Fibroblast of upper back skin (primary cell): ENCODE data around the gene PTPN22.

Experiments
- DNase-seq: peaks from one replicate; pipeline ENCODE4 v3.0.0-alpha.2; 2013

PTPN22 gene

DNA sequence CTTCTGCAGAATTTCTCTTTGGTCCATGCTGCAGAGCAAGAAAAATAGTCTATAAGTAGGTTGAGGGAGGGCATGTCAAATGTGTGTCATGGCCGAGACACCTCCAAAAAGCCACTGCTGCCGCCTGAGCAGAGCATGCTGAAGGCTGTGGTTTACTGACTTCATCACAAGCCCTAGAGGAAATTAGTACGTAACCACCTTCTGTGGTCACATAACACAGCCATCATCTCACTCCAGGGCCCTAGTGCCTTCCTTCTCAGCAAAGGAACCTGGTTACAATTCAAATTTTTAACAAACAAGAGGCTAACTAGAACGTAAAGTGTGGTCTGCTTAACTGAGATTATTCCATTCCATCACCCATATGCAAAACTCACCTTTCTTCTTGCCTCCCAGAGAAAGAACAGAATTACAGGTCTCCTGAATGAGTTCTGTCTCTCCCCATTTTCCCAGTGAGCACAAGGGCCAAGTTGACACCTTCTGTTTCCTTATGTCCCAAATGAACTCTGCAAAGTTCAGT, at the start of gene PTPN22:
TSS of gene PTPN22 (minus strand) at position 116 of the 517 bp plus-strand sequence.
- DNase-seq, result peak; percentile 79

DNA sequence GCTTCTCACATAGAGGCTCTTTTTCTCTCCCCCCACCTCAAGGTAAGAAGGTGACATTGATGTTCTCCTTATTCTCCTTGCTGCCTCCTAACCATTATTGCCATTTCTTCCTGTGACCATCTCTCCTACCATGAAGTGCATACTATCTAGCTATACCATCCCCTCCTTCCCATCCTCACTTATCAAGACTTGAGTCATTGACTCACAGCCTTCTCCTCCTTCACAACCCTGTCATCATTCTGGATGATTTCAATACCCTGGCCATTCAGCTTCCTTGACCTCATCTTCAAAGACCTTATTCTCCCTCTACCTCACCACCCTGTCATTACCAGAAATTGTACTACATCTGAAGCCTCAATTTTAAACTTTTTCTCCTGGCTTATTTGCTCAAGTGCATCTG, 46.7 kb upstream of the PTPN22 start:
- no peak for DNase-seq

DNA sequence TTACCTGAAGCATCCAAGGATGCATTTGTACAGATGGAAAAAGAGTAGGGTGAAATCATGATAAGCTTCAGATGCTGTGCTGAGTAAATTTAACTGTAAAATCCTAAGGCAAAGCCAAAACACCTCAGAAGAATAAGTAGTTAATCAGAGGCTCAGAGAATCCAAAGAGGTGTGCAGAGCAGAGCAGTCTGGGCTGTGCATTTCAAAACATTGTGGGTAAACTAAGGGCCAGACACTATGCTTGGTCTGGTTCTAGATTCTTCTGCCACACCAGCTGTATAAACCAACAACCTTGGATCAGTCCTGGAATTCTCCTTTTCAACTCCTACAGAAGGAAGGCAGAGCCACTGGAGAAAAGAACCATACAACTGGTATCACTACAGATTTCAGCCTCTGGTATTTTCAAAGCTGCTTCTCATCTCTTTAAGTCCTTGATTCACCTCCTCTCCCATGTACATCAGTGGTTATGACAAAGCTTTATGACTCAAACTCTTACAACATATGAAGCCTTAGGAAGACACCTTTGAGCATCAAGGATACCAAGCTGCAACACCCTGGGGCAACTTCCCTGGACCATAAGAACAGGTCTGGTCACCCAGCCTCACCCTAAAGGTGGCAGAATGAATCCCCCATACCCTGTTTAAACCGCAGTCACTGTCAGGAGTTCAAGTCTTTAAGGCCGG, 46.0 kb upstream of the PTPN22 start:
- DNase-seq, result peak; percentile 36

DNA sequence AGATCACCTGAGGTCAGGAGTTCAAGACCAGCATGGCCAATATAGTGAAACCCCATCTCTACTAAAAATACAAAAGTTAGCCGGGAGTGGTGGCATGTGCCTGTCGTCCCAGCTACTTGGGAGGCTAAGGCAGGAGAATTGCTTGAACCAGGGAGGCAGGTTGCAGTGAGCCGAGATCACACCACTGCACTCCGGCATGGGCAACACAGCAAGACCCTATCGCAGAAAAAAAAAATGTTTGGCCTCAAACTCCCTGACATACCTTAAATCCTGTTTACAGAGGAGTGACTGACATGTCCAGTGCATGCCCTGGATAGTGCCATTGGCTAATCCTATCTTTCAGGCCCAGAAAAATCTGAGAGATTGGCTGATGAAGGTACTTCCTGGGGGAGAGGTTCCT, 45.5 kb upstream of the PTPN22 start:
- DNase-seq, result no peak

DNA sequence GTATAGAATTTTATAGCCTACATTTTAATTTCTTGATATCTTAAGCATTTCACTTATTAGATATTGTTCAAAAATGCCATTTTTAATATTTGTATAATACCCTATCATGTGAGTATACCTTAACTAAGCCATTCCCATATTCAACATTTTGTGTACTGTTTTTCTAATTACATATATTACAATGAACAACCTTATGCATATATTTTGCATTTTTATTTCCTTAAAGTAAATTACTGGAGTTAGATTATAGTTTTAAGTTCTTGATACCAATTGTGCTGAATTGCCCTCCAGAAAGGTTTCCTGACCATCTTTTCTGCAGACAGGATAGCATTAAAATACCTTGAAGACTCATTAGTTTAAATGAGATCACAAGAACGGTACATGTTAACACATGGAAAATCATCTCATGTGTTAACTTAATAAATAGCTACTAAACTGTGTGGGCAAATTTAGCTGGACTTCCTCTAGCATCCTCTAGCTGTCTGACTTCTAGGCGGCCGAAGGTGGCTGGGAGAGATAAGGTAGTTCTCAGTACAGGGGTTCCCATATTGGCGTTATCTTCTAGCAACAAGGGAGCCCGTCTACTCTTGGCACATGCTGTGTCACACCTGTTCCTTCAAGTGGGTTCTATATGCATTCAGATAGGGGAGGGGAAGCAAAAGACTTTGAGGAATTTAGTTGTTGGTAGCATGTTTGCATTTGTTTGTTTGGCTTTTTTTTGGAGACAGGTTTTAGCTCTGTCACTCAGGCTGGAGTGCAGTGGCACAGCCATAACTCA, 42.6 kb upstream of the PTPN22 start:
- DNase-seq, result no peak

DNA sequence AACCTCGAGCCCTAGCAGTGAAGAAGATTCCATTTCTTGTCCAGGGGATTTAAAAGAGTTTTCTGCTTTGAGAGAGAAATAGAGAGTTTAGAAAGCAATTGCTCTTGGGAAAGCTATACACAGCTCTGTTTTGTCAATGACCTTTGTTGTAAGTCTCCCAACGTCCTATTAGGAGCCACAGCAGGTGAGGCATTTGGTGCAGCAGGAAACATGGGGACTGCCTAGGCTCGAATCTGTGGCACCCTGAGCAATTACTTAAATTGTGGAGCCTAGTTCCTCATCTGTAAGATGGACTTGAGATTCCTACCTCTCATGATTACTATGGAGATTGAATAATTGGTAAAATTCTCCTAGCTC, 41.8 kb upstream of the PTPN22 start:
- no peak for DNase-seq

DNA sequence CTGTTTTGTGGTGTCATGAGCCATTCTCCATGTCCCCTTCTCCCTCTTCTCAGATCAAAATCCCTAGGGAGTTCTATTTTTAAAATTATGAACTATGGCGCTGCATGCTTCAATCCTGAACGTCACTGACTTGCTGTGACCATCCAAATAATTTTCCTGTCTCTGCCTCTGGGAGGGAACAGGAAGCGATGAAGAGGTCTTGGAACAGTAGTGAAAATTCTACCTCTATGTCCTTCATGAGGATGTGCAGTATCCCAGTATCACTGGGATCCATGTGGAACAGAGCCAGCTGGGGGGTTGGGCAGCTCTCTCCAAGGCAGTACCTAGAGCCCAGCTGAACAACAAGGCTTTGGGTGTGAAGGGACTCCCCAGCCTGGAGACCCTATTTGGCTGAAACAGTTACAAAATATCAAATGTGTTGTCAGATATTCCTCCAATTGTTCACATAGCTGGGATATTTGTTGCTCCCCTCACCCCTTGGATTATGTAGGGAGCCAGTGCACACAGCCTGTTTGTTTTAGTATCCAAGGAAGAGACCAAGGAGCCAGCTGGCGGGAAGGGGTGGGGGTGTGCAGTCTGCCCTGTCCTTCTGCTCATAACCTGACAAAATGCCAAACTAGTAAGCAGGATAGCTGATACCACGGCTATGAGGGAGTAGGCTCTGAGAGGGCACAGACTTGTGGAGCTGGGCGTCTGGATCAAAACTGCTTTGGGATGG, 41.2 kb upstream of the PTPN22 start:
- DNase-seq, result peak; percentile 80

DNA sequence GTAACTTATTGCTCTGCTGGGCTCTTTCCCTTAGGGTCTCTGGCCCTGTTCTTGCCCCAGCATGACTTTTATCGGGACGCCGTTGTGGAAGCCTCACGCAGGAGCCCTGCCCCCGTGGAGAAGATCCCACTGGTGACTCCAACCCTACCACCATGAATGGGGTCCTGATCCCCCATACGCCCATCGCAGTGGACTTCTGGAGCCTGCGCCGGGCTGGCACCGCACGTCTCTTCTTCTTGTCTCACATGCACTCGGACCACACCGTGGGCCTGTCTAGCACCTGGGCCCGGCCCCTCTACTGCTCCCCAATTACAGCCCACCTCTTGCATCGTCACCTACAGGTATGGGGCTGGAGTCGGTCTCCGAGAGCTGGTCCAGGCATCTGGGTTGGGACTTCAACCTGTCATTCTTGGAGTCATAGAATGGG, 33.9 kb upstream of the PTPN22 start:
- DNase-seq, result no peak

DNA sequence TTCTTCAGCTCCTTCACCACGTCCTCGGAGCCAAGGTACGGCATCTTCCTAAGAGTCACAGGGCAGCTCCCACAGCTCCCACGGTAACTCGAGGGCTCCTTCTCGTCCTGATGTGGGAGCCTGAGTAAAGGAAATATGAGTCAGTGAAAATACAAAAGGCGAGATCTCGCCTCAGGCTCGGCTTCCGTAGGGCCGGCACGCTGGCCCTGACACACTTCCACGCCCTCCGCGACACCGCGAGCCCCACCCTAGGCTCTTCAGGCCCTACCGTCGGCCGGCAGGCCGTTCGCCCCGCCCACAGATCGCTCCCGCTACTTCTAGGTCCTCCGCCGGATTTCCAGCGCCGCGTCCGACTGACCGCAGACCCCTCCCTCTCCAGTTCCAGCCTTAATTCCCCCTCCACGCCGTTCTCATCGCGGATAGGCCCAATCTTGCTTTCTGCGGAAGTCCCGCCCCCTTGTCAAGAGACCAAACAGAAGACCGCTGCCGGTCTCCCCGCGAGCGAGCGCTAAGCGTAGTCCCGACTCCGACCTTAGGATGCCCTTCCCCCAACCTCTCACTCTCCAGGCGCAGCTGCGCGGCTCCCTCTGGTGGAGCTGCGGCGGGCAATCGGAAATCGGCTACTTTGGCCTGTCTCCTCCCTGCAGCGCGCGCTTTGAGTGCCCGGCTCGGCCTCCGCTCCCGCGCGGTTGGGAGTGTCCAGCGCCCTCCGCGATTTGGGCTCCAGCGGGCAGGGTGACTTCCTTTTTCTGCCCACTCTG, 33.3 kb upstream of the PTPN22 start, which contains the start of the genes AP4B1 and DCLRE1B:
TSS of gene AP4B1 (minus strand) at position 126 of the 761 bp plus-strand sequence. CDS start at position 44, 82 bp downstream.
TSS of gene DCLRE1B (plus strand) at position 653 of the 761 bp plus-strand sequence. CDS start 261 bp downstream, outside the sequence.
- DNase-seq, result peak; percentile 100

DNA sequence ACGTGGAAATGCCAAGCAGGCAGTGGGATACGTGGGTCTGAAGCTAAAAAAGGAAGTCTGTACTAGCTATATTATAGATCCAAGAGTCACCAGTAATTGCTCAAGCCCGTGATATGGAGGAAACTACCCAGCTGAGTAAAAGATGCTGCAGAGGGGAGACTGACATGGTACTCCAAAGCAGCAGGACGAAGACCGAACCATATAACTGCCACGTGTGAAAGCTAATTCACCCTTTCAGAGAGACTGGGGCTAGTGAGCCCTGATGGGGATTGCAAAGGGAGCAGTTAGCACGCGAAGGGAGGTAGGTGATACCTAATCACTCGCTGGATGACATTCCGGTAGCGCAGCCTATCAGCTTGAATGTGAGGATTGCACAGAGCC, 32.8 kb upstream of the PTPN22 start:
- no peak for DNase-seq

DNA sequence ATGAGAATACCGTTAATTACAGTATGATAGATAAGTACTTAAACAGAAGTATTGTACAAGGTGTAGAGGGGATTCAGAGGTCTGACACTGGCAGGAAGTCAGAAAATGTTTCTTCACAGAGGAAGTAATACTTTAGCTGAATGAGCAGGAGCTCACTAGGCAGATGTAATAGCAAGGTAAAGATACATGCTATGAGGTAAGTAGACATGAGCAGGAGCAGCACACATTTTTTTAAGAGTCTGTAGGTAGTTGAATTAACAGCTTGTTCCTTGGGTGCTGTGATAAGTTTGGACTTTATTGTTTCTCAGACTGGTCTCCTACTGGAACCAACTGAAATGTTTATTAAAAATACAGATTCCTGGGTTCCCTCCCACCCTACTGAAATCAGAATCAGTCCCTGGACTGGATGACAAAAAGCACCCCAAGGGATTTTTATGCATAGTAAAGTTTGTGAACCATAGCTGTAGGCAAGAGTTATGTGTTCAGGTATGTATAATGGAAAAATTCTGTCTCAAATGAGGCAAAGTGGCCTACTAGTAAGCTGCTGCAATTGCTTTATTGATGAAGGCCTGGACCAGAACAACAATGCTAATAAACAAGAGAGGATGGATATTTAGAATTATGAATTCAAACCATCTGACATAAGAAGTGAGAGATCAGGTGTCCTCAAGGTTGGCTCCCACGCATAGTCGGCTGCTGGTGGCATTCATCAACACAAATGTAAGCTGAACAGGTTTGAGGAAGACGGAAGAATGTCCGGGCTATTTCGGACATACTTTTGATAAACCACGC, 32.2 kb upstream of the PTPN22 start:
- DNase-seq, result no peak

DNA sequence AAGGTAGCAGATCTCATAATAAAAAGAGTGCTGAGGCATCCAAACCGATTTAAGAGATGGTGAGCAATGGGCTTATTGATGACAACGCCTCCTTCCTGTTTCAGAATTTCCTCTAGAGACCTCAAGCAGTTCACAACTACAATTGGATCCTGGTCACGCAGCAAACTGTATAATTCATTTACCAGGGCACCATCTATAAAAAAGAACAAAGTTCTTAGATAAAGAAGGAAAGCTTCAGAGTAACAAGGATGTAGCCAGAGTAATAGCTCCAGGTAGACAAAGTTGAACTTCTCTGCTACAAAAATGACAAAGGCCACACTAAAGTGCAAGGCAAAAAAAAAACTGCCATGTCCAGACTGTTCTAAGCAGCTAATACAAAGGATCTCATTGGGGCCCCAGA, 29.7 kb upstream of the PTPN22 start:
- DNase-seq, result no peak

DNA sequence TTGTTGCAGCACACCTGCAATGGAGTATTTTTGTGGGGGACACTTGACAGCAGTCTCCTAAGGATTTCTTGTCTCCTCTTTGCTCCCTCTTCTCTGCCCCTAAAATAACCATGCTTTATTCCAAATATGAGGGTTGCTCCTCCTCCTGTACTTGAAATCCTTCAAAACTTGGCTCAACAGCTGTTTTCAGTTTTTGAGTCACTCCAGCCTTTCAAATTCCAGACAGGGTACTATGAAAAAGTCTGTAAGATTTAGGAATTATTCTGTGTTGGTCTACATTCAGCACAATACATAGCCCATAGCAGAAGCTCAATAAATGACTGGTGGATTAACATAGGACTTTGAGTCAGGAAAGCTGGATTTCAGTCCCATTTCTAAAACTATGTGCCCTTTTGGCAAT, 27.6 kb upstream of the PTPN22 start:
- peak; percentile 33 for DNase-seq

DNA sequence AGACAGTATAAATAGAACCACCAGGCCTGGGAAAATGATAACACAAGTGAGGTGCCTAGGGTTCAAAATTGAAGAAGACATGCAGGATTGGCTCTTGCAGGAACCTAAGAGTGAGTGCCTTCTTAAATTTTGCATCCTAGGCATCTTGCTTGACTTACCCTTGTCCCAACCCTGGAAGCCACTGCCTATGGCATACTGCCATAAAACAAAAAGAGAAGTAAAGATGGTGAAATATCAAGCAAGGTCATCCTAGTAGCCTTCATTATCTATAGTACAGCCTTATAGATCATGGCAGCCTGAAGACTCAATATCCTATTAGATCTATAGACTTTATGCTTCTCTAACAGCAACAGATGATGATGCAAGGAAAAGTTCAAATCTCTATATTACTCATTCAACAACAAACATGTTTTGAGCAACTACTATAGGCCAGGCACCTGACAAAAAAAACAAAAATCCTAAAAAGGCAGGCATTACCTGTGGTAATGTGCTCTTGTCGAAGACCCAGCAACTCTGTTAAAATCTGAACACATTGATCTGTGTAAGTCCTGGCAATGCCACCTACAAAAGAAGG, 26.8 kb upstream of the PTPN22 start:
- DNase-seq, result no peak

DNA sequence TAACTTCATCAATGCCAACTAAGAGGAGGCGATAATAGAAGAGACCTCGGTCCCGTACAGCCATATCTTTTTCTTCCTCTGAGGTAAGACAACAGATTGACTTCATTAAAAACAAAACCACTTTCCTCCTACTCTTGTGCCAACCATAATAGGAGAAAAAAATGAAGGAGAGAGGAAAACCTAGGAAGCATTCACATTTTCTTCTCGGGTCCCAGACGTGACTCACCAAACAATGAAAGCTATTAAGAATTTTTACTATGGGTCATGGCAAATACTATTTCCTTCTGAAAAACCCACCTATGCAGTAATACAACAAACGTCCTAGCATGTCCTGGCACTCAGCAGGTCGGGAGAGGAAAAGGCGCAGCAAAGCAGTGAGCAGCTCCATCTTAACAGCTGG, 24.4 kb upstream of the PTPN22 start:
- DNase-seq, result peak; percentile 41

DNA sequence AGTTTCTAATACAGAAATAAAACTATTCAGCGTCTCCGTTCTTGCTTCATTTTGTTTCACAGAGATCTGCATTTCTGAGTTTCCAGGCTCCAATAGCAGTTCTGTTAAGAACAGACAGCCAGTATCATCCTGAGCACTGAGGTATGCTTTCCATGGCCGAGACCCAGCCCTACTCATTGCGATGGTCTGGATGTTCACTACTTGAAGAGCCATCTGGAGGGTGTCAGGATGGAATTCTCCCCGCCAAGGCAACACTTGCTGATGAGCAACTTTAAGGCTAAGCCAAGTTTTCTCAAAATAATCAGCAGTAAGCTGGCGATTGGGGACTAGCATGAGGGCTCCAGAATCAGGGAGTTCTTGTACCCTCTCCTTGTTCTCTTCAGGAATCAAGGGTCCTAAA, 23.6 kb upstream of the PTPN22 start:
- no peak for DNase-seq

DNA sequence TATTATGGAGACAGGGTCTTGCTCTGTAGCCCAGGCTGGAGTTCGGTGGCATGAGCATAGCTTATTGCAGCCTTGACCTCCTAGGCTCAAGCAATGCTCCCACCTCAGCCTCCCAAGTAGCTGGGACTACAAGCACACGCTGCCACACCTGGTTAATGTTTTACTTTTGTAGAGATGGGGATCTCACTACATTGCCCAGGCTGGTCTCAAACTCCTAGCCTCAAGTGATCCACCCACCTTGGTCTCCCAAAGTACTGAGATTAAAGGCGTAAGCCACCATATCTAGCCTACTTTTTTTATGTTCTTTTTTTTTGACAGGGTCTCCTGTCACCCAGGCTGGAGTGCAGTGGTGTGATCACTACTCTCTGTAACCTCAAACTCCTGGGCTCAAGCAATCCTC, 21.8 kb upstream of the PTPN22 start:
- DNase-seq, result no peak

DNA sequence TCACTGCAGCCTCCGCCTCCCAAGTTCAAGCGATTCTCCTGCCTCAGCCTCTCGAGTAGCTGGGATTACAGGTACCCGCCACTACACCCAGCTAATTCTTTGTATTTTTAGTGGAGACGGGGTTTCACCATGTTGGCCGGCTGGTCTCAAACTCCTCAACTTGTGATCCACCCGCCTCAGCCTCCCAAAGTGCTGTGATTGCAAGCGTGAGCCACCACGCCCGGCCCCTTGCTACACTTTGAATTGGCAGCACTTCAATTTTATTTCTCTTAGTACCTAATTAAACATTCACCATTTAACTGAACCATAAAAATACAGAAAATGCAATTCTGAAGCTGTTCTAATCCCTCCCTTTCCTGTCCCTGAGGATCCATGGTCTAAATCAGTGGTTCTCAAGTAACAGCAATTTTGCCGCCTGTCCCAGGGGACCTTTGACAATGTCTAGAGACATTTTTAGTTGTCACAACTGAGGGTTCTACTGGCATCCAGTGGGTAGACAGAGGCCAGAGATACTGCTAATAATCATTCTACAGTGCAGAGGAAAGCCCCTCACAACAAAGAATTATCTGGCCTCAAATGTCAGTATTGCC, 20.2 kb upstream of the PTPN22 start:
- DNase-seq, result no peak

DNA sequence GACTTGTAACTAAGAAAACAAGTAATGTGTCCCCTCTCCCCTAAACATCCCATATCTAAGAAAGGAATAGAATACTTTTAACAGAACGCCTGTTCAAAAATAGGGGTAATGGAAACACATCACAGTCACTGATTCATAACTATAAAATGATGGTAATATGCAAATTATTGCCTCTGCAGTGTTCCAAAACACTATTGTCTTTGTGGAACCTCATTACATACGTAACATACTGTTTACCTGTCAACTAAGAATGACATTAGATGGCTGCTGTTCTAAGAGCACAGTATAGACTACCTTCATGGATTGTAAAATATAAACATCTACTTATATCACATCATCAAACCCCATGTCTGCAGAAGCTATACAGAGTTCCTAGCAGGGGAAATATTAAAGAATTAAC, 19.3 kb upstream of the PTPN22 start:
- no peak for DNase-seq

DNA sequence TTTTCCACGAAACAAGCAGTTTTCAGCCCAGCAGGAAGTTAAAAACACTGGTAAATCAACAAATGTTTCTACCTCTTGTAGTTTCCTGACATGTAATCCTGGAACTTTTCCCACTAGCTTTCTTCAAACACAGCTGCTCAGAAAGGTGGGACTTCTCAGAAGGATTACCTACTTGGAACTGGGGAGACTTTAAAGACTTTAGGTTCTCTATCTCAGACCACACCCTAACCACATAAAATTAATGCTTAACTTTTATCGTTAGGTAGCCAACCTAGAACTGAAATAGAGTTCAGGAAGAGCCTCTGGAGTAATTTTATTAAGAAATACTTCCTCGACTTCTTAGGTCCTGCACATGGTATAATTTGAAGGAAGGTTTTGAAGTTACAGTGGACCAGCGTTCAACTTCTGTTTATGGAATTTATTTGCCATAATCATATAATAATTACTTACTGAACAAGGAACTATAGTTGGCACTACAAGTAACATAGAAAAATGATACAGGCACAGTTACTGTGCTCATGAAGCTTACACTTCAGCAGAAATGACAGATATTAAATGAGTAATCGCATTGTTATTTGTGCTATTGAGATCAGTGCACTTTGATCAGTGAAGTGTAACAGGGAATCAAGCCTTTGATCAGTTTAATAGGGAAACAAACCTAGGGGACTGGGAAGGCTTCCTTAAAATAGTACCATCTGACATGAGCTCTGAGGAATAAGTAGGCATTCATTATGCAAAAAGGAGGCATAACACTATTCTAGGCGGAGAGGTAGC, 16.1 kb upstream of the PTPN22 start, which contains the start of gene BCL2L15:
TSS of gene BCL2L15 (minus strand) at position 180 of the 774 bp plus-strand sequence. CDS start 206 bp downstream, outside the sequence.
- no peak for DNase-seq
